HG02678 (cell line): ENCODE measurements around the gene ANKRD55.

Source experiments
- ATAC-seq: cut with Tn5 transposase; IDR thresholded peaks from one replicate; pipeline ENCODE4 v1.9.1; 2021; ENCODE audit warnings: mild to moderate bottlenecking, moderate library complexity; ENCODE audit not compliant: unreplicated experiment

The ANKRD55 gene

GRCh38 chr5:56054666-56055065 lies 178.5 kb downstream of the ANKRD55 start:
- no peak for ATAC-seq

DNA sequence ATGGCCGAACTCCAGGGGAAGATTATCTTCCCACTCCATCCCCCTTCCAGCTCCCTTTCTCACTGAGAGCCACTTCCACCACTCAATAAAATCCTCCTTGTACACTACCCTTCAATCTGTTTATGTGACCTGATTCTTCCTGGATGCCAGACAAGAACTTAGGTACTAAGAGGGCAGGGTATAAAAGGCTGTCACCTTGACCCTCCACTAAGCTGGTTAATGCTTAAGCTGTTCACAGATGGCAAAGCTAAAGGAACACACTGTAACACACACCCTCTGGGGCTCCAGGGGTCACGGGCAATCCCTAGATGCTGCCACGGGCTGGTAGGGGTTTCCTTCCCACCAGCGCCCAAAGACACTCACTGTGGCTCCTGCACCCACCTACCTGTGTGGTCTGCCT lies 179.8 kb downstream of the ANKRD55 start:
- ATAC-seq = no peak

- no peak for ATAC-seq
These were observed 180.4 kb downstream of the ANKRD55 start for GRCh38 chr5:56052735-56053134.

- no peak for ATAC-seq
These were observed 182.4 kb downstream of the ANKRD55 start for GRCh38 chr5:56050551-56051255.
